ENCODE results near the gene METTL4. TPM values are rescaled to one million over a fixed set of nuclear protein-coding genes. Genes with fewer than 3 reads are reported as not detected.

Gene METTL4
- total and polyA plus RNA-seq, 9 of the 15 experiments (the other 6 are each of a cell fraction or from before 2014, with no cell fraction given), result 7.9 to 32.8 (median 22.1) TPM

DNA sequence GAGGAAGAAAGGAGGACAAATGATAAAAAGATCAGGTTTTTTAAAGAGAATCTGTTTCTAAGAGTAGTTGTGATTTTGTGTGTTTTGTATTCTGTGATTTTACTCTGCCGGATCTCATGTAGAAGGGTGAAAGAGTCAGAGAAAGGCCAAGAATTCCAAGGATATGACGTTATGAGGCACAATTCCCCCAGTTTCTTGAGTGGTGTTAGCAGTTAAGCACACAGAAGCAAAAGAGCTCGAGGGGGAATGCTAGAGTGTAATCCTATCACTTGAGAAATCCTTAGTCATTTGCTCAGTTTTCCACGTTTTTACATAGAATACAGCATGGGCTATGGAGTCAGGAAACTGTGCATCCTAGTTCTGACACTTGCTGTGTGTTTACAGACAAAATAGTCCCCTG is 34.8 kb downstream of the METTL4 start (continued):
- TF ChIP-seq, protein P1, sequence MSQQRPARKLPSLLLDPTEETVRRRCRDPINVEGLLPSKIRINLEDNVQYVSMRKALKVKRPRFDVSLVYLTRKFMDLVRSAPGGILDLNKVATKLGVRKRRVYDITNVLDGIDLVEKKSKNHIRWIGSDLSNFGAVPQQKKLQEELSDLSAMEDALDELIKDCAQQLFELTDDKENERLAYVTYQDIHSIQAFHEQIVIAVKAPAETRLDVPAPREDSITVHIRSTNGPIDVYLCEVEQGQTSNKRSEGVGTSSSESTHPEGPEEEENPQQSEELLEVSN (IDR thresholded peaks at IDR 0.05; ENCODE audit: borderline replicate concordance in 1 of 2, extremely low read depth in 1 of 2, insufficient read depth in 1 of 2, insufficient read length in 1 of 2, low read depth in 1 of 2, low read length in 1 of 2, poor library complexity in 1 of 2, severe bottlenecking in 1 of 2), result no peak
- TF ChIP-seq, protein P2, sequence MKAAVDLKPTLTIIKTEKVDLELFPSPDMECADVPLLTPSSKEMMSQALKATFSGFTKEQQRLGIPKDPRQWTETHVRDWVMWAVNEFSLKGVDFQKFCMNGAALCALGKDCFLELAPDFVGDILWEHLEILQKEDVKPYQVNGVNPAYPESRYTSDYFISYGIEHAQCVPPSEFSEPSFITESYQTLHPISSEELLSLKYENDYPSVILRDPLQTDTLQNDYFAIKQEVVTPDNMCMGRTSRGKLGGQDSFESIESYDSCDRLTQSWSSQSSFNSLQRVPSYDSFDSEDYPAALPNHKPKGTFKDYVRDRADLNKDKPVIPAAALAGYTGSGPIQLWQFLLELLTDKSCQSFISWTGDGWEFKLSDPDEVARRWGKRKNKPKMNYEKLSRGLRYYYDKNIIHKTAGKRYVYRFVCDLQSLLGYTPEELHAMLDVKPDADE (conservative IDR thresholded peaks at IDR 0.05; ENCODE audit: control insufficient read depth, low read depth, low read length), result no peak
- TF ChIP-seq SMARCB1 (IDR thresholded peaks at IDR 0.05; ENCODE audit: insufficient read length, low read depth) (no peak), EP400 (IDR thresholded peaks at IDR 0.05) (no peak), RAD51 (IDR thresholded peaks at IDR 0.05; ENCODE audit: borderline replicate concordance, low read depth) (no peak), MTA2 (IDR thresholded peaks at IDR 0.05; ENCODE audit: low read depth) (no peak)

DNA sequence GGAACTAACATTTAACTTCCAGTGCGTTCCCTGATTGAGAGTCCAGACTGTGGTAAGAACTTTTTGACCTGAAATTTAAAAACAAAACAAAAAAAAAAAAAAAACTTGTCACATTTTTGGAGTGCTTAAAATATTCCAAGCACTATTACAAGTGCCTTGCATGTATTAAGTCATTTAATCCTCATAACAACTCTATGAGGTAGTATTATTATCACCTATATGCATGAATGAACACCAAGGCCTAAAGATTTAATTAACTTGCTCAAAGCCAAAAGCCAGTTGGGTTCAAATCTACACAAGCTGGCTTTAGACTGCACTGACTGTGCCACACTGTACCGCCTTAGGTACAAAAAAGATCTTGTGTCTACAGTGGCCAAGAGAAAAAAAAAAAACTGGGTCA is 35.2 kb downstream of the METTL4 start:
- BruUV-seq (replicated peaks), result no TSS peak
- H3K4me2 ChIP-seq (ENCODE audit: insufficient read depth, low read length), result no peak overlapping the region
- FAIRE-seq (no peak), ATAC-seq (no peak), DNase-seq (ENCODE audit: extremely low read depth in 1 of 4, low spot score in 3 of 4) (no peak)
- no peaks in the 10 kb centered on the region for H3K4me1 ChIP-seq (replicated peaks in 1 of 2; ENCODE audit: control insufficient read depth in 2 of 2, insufficient read depth in 2 of 2, low read length in 2 of 2)
- in situ Hi-C loops (cut with MboI) (loop anchor here (5.0 to 25.0 kb wide), 2 partner anchors 424 to 949 kb away; no protein-coding TSS in a partner anchor), intact Hi-C loops (cut with micrococcal nuclease) (no loop called here)
- CTCF ChIA-PET (ENCODE audit: low intra/inter-chr PET ratio), result no interaction called here
- peaks cover 13% of the 10 kb centered on the region; the same call in 2 of the 3 replicates for H3K36me3 ChIP-seq (ENCODE audit: control insufficient read depth, insufficient read depth, low read length)
- H3K27me3 ChIP-seq (ENCODE audit: control insufficient read depth in 2 of 2, insufficient read depth in 2 of 2, low read length in 2 of 2), result no peaks in the 10 kb centered on the region
- H3K4me3 ChIP-seq, result no peak overlapping the region
- no peaks in the 10 kb centered on the region for H3K9me3 ChIP-seq (replicated peaks; ENCODE audit: control insufficient read depth, insufficient read depth, low read depth, low read length)
- H3K79me2 ChIP-seq (ENCODE audit: control insufficient read depth, insufficient read depth, low read length), result no peaks in the 10 kb centered on the region
- WGBS (ENCODE audit: insufficient coverage, low coverage, missing lambda C conversion rate), result 88% methylated on average over 2 of the region's 2 CpGs
- no peak overlapping the region for H2AFZ ChIP-seq (ENCODE audit: low read depth, low read length)
- POLR2A ChIA-PET, result interaction anchor here (1.4 kb wide), 1 partner anchor 13 kb away, joined by 3 read pairs; no protein-coding TSS in a partner anchor
- TF ChIP-seq SMC3 (conservative IDR thresholded peaks at IDR 0.05; ENCODE audit: insufficient read depth, low read depth, low read length) (no peak), YBX1 (IDR thresholded peaks at IDR 0.05) (no peak), CAMTA2 (CRISPR knock-in tag; conservative IDR thresholded peaks at IDR 0.05) (no peak), POLR2G (IDR thresholded peaks at IDR 0.05; ENCODE audit: low read depth, low read length) (no peak), FOXJ3 (CRISPR knock-in tag; IDR thresholded peaks at IDR 0.05) (no peak), ZNF134 (CRISPR knock-in tag; conservative IDR thresholded peaks at IDR 0.05) (no peak)
- TF ChIP-seq, protein P3, sequence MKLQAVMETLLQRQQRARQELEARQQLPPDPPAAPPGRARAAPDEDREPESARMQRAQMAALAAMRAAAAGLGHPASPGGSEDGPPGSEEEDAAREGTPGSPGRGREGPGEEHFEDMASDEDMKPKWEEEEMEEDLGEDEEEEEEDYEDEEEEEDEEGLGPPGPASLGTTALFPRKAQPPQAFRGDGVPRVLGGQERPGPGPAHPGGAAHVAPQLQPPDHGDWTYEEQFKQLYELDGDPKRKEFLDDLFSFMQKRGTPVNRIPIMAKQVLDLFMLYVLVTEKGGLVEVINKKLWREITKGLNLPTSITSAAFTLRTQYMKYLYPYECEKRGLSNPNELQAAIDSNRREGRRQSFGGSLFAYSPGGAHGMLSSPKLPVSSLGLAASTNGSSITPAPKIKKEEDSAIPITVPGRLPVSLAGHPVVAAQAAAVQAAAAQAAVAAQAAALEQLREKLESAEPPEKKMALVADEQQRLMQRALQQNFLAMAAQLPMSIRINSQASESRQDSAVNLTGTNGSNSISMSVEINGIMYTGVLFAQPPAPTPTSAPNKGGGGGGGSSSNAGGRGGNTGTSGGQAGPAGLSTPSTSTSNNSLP (IDR thresholded peaks at IDR 0.05; ENCODE audit: borderline replicate concordance, low read depth, low read length), result no peak
- TF ChIP-seq, protein P4, sequence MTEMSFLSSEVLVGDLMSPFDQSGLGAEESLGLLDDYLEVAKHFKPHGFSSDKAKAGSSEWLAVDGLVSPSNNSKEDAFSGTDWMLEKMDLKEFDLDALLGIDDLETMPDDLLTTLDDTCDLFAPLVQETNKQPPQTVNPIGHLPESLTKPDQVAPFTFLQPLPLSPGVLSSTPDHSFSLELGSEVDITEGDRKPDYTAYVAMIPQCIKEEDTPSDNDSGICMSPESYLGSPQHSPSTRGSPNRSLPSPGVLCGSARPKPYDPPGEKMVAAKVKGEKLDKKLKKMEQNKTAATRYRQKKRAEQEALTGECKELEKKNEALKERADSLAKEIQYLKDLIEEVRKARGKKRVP (CRISPR knock-in tag; IDR thresholded peaks at IDR 0.05), result no peak
- no peaks in the 10 kb centered on the region for H3K9me1 ChIP-seq (ENCODE audit: control insufficient read depth, insufficient read depth, low read length)
- H3K9ac ChIP-seq (ENCODE audit: insufficient read depth in 1 of 2, low read depth in 2 of 2, low read length in 2 of 2), result no peak overlapping the region
- no peak overlapping the region for H3K27ac ChIP-seq (ENCODE audit: extremely low read depth, low read depth, low read length)
- no peaks in the 10 kb centered on the region for H4K20me1 ChIP-seq (replicated peaks; ENCODE audit: control insufficient read depth, insufficient read depth, low read length)

Data from K562 (cell line).